SKM-1 (cell line): Measurements from ENCODE around the gene C11orf68.
A peak's percentile ranks its signal among the peaks of the same experiment; 100 is the strongest.
"Not testable (repeated sequence)": the region's sequence is repeated elsewhere in the genome, so short reads cannot be mapped to it uniquely, and the experiment has no call there.

Experiments used
- DNase-seq: peaks from one replicate; lab custom pipeline; 2025; ENCODE audit not compliant: unreplicated experiment; lab: John Stamatoyannopoulos, UW

The C11orf68 gene

GRCh38 chr11:65918211-65919140 lies at the start of gene C11orf68:
TSS of gene C11orf68 (minus strand) at chr11:65919062. CDS start at chr11:65919031, 31 bp downstream.
- no peak for DNase-seq

- DNase-seq, result no peak
These were observed 48.6 kb upstream of the C11orf68 start for GRCh38 chr11:65967329-65967934.

GRCh38 chr11:65965986-65966762 lies 47.3 kb upstream of the C11orf68 start:
- DNase-seq, result no peak

- DNase-seq, result no peak
These were observed 46.0 kb upstream of the C11orf68 start for GRCh38 chr11:65964906-65965305.

- no peak for DNase-seq
These were observed 43.3 kb upstream of the C11orf68 start for GRCh38 chr11:65962141-65962564.

DNA sequence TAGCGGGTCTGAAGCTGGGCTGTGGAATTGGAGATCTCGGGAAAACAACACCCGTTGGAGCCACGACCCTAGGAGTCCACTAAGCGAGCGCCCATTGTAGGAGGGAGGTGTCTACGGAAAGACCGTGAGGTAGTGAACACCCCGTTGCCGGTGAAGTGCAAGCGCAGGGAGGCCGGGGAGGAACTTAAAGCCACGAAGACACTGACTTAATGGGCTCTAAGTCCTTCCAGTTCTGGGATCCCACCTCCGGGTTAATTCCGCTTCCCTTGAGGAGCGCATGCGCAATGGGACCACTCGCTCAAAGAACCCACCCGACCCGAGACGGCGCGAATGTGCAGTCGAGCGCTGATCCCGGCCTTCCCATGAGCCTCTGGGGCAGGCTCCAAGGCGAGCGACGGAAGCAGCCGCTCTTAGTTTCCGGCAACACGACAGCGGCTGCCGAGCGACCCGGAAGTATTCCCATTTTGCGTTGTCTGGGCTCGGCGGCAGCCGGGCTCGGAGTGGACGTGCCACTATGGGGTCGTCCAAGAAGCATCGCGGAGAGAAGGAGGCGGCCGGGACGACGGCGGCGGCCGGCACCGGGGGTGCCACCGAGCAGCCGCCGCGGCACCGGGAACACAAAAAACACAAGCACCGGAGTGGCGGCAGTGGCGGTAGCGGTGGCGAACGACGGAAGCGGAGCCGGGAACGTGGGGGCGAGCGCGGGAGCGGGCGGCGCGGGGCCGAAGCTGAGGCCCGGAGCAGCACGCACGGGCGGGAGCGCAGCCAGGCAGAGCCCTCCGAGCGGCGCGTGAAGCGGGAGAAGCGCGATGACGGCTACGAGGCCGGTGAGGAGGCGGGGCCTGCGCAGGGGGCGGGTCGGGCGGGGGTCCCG lies 42.6 kb upstream of the C11orf68 start, which contains the start of gene SART1:
Gene SART1, plus strand, starts transcription at position 468 of the 874 bp plus-strand sequence. Its CDS starts 47 bp downstream, at position 515.
- DNase-seq, result peak; percentile 92

- DNase-seq, result no peak
These were observed 42.0 kb upstream of the C11orf68 start for GRCh38 chr11:65960824-65961266.

DNA sequence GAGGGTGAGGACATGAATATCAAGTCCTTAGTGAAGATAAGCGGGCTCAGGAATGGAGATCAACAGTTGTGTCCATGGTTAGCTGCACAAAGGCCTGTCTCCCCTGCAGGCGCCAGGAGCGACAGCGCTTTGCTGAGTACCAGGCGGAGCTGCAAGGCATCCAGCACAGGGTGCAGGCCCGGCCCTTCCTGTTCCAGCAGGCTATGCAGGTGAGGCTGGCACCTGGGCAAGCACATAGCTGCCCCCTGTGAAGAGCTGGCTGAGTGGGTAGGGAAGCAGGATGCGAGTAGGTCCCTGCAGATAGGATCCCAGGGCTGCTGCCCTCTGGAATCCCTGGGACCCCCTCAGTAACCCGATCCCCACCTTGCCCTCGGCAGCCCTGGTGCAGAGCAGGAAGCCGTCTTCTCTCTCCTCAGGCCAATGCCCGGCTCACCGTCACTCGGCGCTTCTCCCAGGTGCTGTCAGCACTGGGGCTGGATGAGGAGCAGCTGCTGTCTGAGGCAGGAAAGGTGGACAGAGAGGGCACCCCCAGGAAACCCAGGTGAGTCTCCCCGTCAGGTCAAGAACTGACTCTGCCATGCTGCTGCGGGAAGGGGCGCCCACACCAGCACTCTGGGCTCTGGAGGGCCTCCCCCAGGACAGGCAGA lies 40.0 kb upstream of the C11orf68 start:
- no peak for DNase-seq

- no peak for DNase-seq
These were observed 39.4 kb upstream of the C11orf68 start for GRCh38 chr11:65958291-65958690.

DNA sequence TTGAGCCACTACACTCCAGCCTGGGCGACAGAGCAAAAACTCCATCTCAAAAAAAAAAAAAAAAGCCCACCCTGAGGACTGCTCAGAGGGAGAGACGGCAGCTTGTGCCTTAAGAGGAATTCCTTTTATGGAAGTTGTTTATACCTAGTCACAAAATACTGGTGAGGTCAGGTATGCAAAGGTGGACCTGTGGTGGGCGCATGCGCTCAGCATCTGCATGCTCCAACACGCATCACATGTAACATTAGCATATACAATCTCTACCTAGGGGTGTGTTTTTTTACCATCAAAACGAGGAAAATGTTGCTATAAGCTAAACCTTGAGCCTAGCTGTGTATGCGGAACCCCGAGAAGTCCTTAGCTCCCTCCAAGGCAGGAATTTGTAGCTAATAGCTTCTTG lies 35.9 kb upstream of the C11orf68 start:
- DNase-seq, result no peak

DNA sequence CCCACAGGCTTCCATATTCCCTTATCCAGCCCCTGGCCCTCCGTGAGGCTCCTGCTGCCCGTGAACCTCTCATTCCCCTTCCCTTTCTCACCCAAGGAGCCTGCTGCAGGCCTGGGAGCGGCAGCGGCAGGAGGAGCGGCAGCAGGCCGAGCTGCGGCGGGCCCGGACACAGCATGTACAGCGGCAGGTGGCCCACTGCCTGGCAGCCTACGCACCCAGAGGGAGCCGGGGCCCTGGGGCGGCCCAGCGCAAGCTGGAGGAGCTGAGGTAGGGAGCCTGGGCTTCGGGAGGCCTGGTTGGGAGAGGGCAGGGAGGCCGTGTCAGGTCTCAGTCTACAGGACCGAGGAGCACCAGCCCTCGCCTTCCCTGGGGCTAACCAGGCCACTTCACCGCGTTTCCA lies 34.6 kb upstream of the C11orf68 start:
- DNase-seq, result no peak

DNA sequence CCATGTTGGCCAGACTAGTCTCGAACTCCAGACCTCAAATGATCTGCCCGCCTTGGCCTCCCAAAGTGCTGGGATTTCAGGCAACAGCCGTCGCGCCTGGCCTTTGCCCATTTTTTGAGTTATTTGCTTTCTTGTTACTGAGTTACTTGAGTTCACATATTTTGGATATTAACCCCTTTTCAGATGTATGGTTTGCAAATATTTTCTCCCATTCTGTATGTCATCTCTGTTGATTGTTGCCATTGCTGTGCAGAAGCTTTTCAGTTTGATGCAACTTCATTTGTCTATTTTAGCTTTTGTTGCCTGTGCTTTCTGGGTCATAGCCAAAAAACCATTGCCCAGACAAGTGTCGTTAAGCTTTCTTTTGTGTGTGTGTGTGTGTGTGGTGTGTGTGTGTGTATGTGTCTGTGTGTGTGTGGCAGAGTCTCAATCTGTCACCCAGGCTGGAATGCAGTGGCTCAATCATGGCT lies 33.2 kb upstream of the C11orf68 start:
- no peak for DNase-seq

DNA sequence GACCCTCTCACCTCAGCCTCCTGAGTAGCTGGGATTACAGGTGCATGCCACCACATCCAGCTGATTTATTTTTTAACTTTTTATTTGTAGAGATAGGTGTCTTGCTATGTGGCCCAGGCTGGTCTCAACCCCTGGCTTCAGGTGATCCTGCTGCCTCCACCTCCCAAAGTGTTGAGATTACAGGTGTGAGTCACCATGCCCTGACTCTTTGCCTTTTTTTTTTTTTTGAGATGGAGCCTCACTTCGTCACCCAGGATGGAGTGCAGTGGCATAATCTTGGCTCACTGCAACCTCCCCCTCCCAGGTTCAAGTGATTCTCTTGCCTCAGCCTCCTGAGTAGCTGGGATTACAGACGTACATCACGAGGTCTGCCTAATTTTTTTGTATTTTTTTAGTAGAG lies 32.8 kb upstream of the C11orf68 start:
- DNase-seq, result not testable (repeated sequence)

DNA sequence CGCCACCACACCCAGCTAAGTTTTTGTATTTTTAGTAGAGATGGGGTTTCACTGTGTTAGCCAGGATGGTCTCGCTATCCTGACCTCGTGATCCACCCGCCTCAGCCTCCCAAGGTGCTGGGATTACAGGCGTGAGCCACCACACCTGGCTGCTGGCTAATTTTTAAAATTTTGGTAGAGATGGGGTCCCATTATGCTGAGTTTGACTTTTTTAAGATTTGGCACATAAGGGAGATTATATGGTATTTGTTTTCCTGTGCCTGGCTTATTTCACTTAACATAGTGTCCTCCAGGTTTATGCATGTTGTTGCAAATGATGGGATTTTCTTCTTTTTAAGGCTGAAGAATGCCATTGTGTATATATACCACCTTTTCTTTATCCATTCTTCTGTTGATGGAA lies 31.8 kb upstream of the C11orf68 start:
- DNase-seq, result not testable (repeated sequence)

DNA sequence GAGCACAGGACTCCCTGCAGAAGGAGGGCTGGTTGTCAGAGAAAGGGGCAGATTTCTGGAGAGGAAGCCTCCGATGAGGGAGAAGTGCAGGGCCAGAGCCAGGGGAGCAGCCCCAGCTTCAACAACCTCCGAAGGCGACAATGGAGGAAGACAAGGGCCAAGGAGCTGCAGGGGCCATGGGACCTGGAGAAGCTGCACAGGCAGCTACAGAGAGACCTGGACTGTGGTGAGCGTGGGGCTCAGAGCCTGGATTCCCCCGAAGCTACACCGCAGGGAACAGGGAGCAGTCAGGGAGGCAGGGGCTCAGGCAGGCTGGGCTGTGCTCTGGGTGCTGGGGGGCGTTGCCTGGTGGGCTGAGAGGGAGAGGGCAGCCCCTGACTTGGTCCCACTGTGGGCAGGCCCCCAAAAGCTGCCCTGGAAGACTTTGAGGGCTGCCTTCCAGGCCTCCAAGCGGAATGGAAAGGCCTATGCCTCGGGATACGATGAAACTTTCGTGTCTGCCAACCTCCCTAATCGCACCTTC lies 28.8 kb upstream of the C11orf68 start:
- DNase-seq, result no peak

- no peak for DNase-seq
These were observed 28.3 kb upstream of the C11orf68 start for GRCh38 chr11:65947133-65947532.

GRCh38 chr11:65946655-65947054 lies 27.8 kb upstream of the C11orf68 start:
- no peak for DNase-seq

- no peak for DNase-seq
These were observed 27.2 kb upstream of the C11orf68 start for GRCh38 chr11:65945941-65946558.

DNA sequence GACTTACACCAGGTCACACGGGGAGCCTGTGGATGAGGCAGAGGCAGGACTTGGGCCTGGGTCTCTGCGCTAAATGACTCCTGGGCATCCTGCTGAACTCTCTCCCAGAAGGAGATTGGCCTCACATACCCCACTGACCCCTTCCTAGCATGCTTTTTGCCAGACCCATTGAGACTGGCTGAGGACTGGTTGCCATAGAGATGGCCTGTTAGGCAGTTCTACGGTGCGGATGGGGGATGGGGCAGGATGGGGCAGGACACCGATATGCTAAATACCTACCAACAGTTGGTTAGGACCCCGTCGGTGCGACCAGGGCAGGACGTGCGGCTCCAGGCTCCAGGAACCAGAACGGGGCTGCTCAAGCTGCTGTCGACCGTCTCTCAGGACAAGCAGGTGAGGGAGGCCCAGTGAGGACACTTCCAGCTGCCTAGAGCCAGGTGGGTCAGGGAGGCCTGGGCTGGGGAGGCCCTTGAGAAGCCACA lies 26.6 kb upstream of the C11orf68 start, which contains the start of gene TSGA10IP:
Gene TSGA10IP, plus strand, starts transcription at position 51 of the 482 bp plus-strand sequence. Its CDS starts 196 bp downstream, at position 247.
- no peak for DNase-seq
